Measurements from ENCODE around the gene PCP2.

GRCh38 chr19:7598180-7598579 is 35.3 kb downstream of the PCP2 start:
- no peak for TF ChIP-seq FOXA1 (IDR thresholded peaks at IDR 0.05)
- no peak for TF ChIP-seq BHLHE40 (IDR thresholded peaks at IDR 0.05; ENCODE audit: borderline replicate concordance)
- TF ChIP-seq SP1 (IDR thresholded peaks at IDR 0.05) = no peak
- no peak for TF ChIP-seq ELF4 (IDR thresholded peaks at IDR 0.05)
- no peak for TF ChIP-seq ZNF384 (IDR thresholded peaks at IDR 0.05)
- no peak for TF ChIP-seq FOXM1 (IDR thresholded peaks at IDR 0.05; ENCODE audit: borderline replicate concordance)
- TF ChIP-seq ARNT (IDR thresholded peaks at IDR 0.05) = no peak
- no peak for TF ChIP-seq NFRKB (IDR thresholded peaks at IDR 0.05)
- TF ChIP-seq HDGF (IDR thresholded peaks at IDR 0.05; ENCODE audit: borderline replicate concordance) = no peak
- no peak for TF ChIP-seq LEF1 (IDR thresholded peaks at IDR 0.05; ENCODE audit: borderline replicate concordance)
- TF ChIP-seq SUZ12 (IDR thresholded peaks at IDR 0.05) = no peak
